K562 (cell line): ENCODE results near the gene SDF4. TPM values are rescaled to one million over a fixed set of nuclear protein-coding genes. Genes with fewer than 3 reads are reported as not detected.

Experiments
- ATAC-seq: fragments of 200-7000 bp; cut with Tn5 transposase; 3 replicates; pipeline ENCODE4 v1.9.1; 2020; ENCODE audit warnings: moderate library complexity
- BruUV-seq: library from RNA; stranded (reverse); fragments of 400-500 nt; replicated peaks from 2 replicates; lab custom pipeline; 2021; lab: Mats Ljungman, UMichigan
- CTCF ChIA-PET: fragments of 300-600 bp; formaldehyde crosslinking; extraction: SDS; loops from one replicate; lab custom pipeline; 2021; ENCODE audit warnings: low intra/inter-chr PET ratio; lab: Yijun Ruan, JAX
- POLR2A ChIA-PET: fragments of 300-600, 350-650 bp; sonication (Branson Sonifier 250); formaldehyde crosslinking; extraction: SDS; loops from one replicate; lab custom pipeline; 2021; ENCODE audit warnings: antibody characterized with exemption, inconsistent platforms; lab: Yijun Ruan, JAX
- DNase-seq, 4 experiments: peaks; one replicate each; pipeline versions ENCODE4 v3.0.0 to v3.0.0-alpha.2; 2011 to 2018; ENCODE audit warnings: low spot score in 3 of 4, mixed read lengths in 3 of 4; ENCODE audit errors: extremely low read depth in 1 of 4
- FAIRE-seq: peaks from 2 replicates; lab custom pipeline; 2011; peaks lifted over from hg19 to GRCh38; lab: Jason Lieb, UNC
- H2AFZ ChIP-seq: 2 replicates; pipeline ENCODE4 v1.6.0; 2011; ENCODE audit warnings: low read depth, low read length, control low read depth, inconsistent platforms
- H3K27ac ChIP-seq: fragments of 200-600 bp; 3 replicates; pipeline ENCODE4 v1.8.0; 2011; ENCODE audit warnings: low read depth, mild to moderate bottlenecking, control low read depth, inconsistent platforms, low read length, moderate library complexity, mixed read lengths; ENCODE audit errors: extremely low read depth
- H3K27me3 ChIP-seq, 2 experiments: fragments of 300-600 bp in 1 of 2; 2 replicates in 1 of 2; 3 replicates in 1 of 2; pipeline versions ENCODE4 v1.6.0 to v1.8.0; 2011; ENCODE audit warnings: inconsistent platforms in 2 of 2, low read length in 2 of 2, mild to moderate bottlenecking in 1 of 2, mixed read lengths in 1 of 2, moderate library complexity in 1 of 2; ENCODE audit not compliant: control insufficient read depth in 2 of 2, insufficient read depth in 2 of 2
- H3K36me3 ChIP-seq: fragments of 300-600 bp; 3 replicates; pipeline ENCODE4 v1.8.0; 2011; ENCODE audit warnings: mild to moderate bottlenecking, low read length, inconsistent platforms; ENCODE audit not compliant: control insufficient read depth, insufficient read depth
- H3K4me1 ChIP-seq, 2 experiments: fragments of 200-600 bp in 1 of 2; replicated peaks in 1 of 2; 2 replicates in 1 of 2; 3 replicates in 1 of 2; pipeline versions ENCODE4 v1.5.1 to v1.8.0; 2011; ENCODE audit warnings: inconsistent platforms in 2 of 2, low read length in 2 of 2, mild to moderate bottlenecking in 1 of 2, mixed read lengths in 1 of 2, moderate library complexity in 1 of 2; ENCODE audit not compliant: control insufficient read depth in 2 of 2, insufficient read depth in 2 of 2
- H3K4me2 ChIP-seq: 2 replicates; pipeline ENCODE4 v1.6.1; 2011; ENCODE audit warnings: low read length, control low read depth, inconsistent platforms, mixed read lengths; ENCODE audit not compliant: insufficient read depth
- H3K4me3 ChIP-seq: fragments of 200-600 bp; sonication (generic), shearing (Covaris generic); 2 replicates; pipeline ENCODE4 v1.5.1; 2016; ENCODE audit warnings: control low read depth, inconsistent platforms
- H3K79me2 ChIP-seq: fragments of 200-600 bp; 3 replicates; pipeline ENCODE4 v1.8.0; 2011; ENCODE audit warnings: low read length, inconsistent platforms; ENCODE audit not compliant: control insufficient read depth, insufficient read depth
- H3K9ac ChIP-seq, 2 experiments: 2 replicates each; pipeline versions ENCODE4 v1.6.0 to v1.6.1; 2011; ENCODE audit warnings: low read depth in 2 of 2, low read length in 2 of 2, control low read depth in 1 of 2, inconsistent platforms in 1 of 2, mild to moderate bottlenecking in 1 of 2, mixed read lengths in 1 of 2; ENCODE audit not compliant: insufficient read depth in 1 of 2
- H3K9me1 ChIP-seq: one replicate; pipeline ENCODE4 v1.6.0; 2011; ENCODE audit warnings: inconsistent platforms, mild to moderate bottlenecking, low read length, moderate library complexity; ENCODE audit not compliant: control insufficient read depth, insufficient read depth
- H3K9me3 ChIP-seq: replicated peaks from 2 replicates; pipeline ENCODE4 v1.5.1; 2011; ENCODE audit warnings: low read depth, low read length, inconsistent platforms; ENCODE audit not compliant: control insufficient read depth, insufficient read depth
- H4K20me1 ChIP-seq: replicated peaks from 2 replicates; pipeline ENCODE4 v1.6.1; 2011; ENCODE audit warnings: low read length, inconsistent platforms, mixed read lengths; ENCODE audit not compliant: control insufficient read depth, insufficient read depth
- BHLHE40 ChIP-seq: IDR thresholded peaks from 2 replicates; pipeline ENCODE4 v1.6.1; 2011; ENCODE audit warnings: low read length, improper control_type of control experiment
- HLTF ChIP-seq: fragments of 450-650 bp; IDR thresholded peaks from 2 replicates; pipeline ENCODE4 v1.6.1; 2016
- HNRNPL ChIP-seq: fragments of 200-400 bp; formaldehyde crosslinking; IDR thresholded peaks from 2 replicates; pipeline ENCODE4 v1.6.1; 2017; ENCODE audit warnings: low read depth, mild to moderate bottlenecking, low read length
- KLF13 ChIP-seq: fragments of 450-650 bp; IDR thresholded peaks from 2 replicates; pipeline ENCODE4 v1.6.1; 2016; ENCODE audit warnings: missing genetic modification characterization, low read depth, mild to moderate bottlenecking, missing compliant biosample characterization, moderate library complexity, borderline replicate concordance
- MCM2 ChIP-seq: fragments of 450-650 bp; IDR thresholded peaks from 2 replicates; pipeline ENCODE4 v1.6.1; 2017; ENCODE audit warnings: low read depth, mild to moderate bottlenecking
- MTF1 ChIP-seq: fragments of 250-450 bp; sonication (Bioruptor Pico); IDR thresholded peaks from 2 replicates; pipeline ENCODE4 v1.9.0; 2021; ENCODE audit warnings: moderate library complexity, mild to moderate bottlenecking, inconsistent platforms, borderline replicate concordance
- NONO ChIP-seq, 2 experiments: fragments of 200-400 bp in 1 of 2; fragments of 450-650 bp in 1 of 2; formaldehyde crosslinking in 1 of 2; IDR thresholded peaks; 2 replicates each; pipeline ENCODE4 v1.6.1; 2017; ENCODE audit warnings: low read depth in 2 of 2, mild to moderate bottlenecking in 2 of 2, moderate library complexity in 2 of 2, low read length in 1 of 2
- RB1 ChIP-seq: fragments of 450-650 bp; IDR thresholded peaks from 2 replicates; pipeline ENCODE4 v1.6.1; 2017; ENCODE audit warnings: low read depth, mild to moderate bottlenecking
- SNIP1 ChIP-seq: fragments of 450-650 bp; IDR thresholded peaks from 2 replicates; pipeline ENCODE4 v1.7.1; 2017; ENCODE audit warnings: low read depth, mild to moderate bottlenecking
- TBL1XR1 ChIP-seq, 2 experiments: IDR thresholded peaks; 2 replicates each; pipeline ENCODE4 v1.6.1; 2012; ENCODE audit warnings: improper control_type of control experiment in 2 of 2, low read length in 2 of 2, mild to moderate bottlenecking in 1 of 2
- THRAP3 ChIP-seq: fragments of 450-650 bp; IDR thresholded peaks from 2 replicates; pipeline ENCODE4 v1.6.1; 2016; ENCODE audit warnings: mild to moderate bottlenecking, inconsistent platforms, borderline replicate concordance
- ZNF232 ChIP-seq: sonication (generic); formaldehyde crosslinking; IDR thresholded peaks from 2 replicates; pipeline ENCODE4 v1.8.0; 2022; ENCODE audit warnings: mild to moderate bottlenecking, missing genetic modification reagents
- ZNF41 ChIP-seq: fragments of 250-450 bp; sonication (Bioruptor Pico); conservative IDR thresholded peaks from 2 replicates; pipeline ENCODE4 v1.4.0; 2020; ENCODE audit warnings: mild to moderate bottlenecking
- ZNF586 ChIP-seq: fragments of 450-650 bp; formaldehyde crosslinking; conservative IDR thresholded peaks from 2 replicates; pipeline ENCODE4 v1.4.0; 2020; ENCODE audit warnings: mild to moderate bottlenecking, moderate library complexity
- ZNF75A ChIP-seq: fragments of 450-650 bp; formaldehyde crosslinking; IDR thresholded peaks from 2 replicates; pipeline ENCODE4 v1.4.0; 2020; ENCODE audit warnings: mild to moderate bottlenecking
- WGBS: fragments of 100-300 bp; shearing (Covaris generic); methylation state at CpG from one replicate; pipeline ENCODE4 v1.1.6; 2016; ENCODE audit warnings: low coverage, mixed read lengths; ENCODE audit not compliant: insufficient coverage; ENCODE audit errors: missing lambda C conversion rate; 5-methylcytosine and 5-hydroxymethylcytosine counted together
- in situ Hi-C: fragments of 300-500 bp; cut with MboI; formaldehyde crosslinking; loops from 4 replicates; pipeline ENCODE4 v1.15.0; 2018; ENCODE audit warnings: inconsistent platforms, mixed read lengths
- intact Hi-C: fragments of 100-400 bp; cut with micrococcal nuclease; formaldehyde crosslinking; loops from 2 replicates; pipeline ENCODE4 v1.14.2; 2022
- polyA plus RNA-seq, 8 experiments: library from polyadenylated mRNA; depleted of rRNA in 4 of 8; stranded (reverse) in 5 of 8; unstranded in 3 of 8; fragments of >200 nt; fragmentation: Nextera tagmentation in 2 of 8; fragmentation: Illumina TruSeq in 1 of 8; extraction: Ambion mirVana in 2 of 8; extraction: Trizol in 1 of 8; gene quantifications; 2 replicates each; pipeline versions ENCODE4 v1.2.1 to v1.2.3, GENCODE V29; 2011 to 2014; ENCODE audit warnings: inconsistent platforms in 1 of 8, missing spikeins in 1 of 8
- total RNA-seq, 7 experiments: library from RNA; depleted of rRNA in 6 of 7; stranded (reverse); fragments of >200 nt in 6 of 7; fragmentation: Illumina TruSeq in 2 of 7; extraction: Trizol in 2 of 7; gene quantifications; 2 replicates each; pipeline versions ENCODE4 v1.2.1 to v1.2.3, GENCODE V29; 2011 to 2021; ENCODE audit warnings: low replicate concordance in 1 of 7

The SDF4 gene
- total and polyA plus RNA-seq, 9 of the 15 experiments (the other 6 are each of a cell fraction or from before 2014, with no cell fraction given), result 0.35 to 160 (median 65.2) TPM

- TF ChIP-seq KLF13 (tag), result no peak
- TF ChIP-seq BHLHE40, result no peak
- TF ChIP-seq HNRNPL, result 0 out of 2 replicates have a peak, but pooled peaks have one; percentile 9
- no peak for TF ChIP-seq THRAP3
- no peak for TF ChIP-seq HLTF
- no peak for TF ChIP-seq ZNF232 (CRISPR knock-in tag)
- TF ChIP-seq MTF1 (CRISPR knock-in tag), result no peak
- no peak for TF ChIP-seq ZNF75A (CRISPR knock-in tag)
- TF ChIP-seq TBL1XR1 (IDR thresholded peaks at IDR 0.05; ENCODE audit: low read length in 2 of 2), result no peak
Measured at GRCh38 chr1:1212780-1213344, 18.9 kb downstream of the SDF4 start (continued).

- Histone ChIP-seq H3K4me1 (peaks cover 13 to 92% of the 10 kb centered on the region in 2 experiments; a peak in 4 of 5 replicates), H3K9ac (0 out of 4 replicates have a peak overlapping the region, but pooled peaks of 1 of the 2 experiments have one; percentile 9), H3K79me2 (no peaks in the 10 kb centered on the region), H3K9me1 (no peaks in the 10 kb centered on the region), H3K27me3 (no peaks in the 10 kb centered on the region), H3K4me3 (no peak overlapping the region), H3K27ac (no peak overlapping the region), H3K4me2 (no peak overlapping the region), H3K36me3 (peaks cover 13% of the 10 kb centered on the region; the same call in 2 of the 3 replicates), H3K9me3 (no peaks in the 10 kb centered on the region), H2AFZ (no peak overlapping the region), H4K20me1 (no peaks in the 10 kb centered on the region; the same call in 1 of the 2 replicates)
- TF ChIP-seq ZNF41 (CRISPR knock-in tag), result no peak
- TF ChIP-seq SNIP1, result no peak
- no peak for TF ChIP-seq RB1
- TF ChIP-seq ZNF586, result no peak
- no peak for TF ChIP-seq NONO (IDR thresholded peaks at IDR 0.05; ENCODE audit: low read depth in 2 of 2, low read length in 1 of 2)
- TF ChIP-seq MCM2, result no peak
- no peak for ATAC-seq
- in situ Hi-C loops (no loop called here), intact Hi-C loops (no loop called here)
- WGBS, result 46% methylated on average over 22 of the region's 28 CpGs
- no peak for DNase-seq
- no TSS peak for BruUV-seq
- ChIA-PET CTCF (no interaction called here), POLR2A (interaction anchor here (0.6 kb wide), 1 partner anchor 19 kb away, joined by 3 read pairs; no protein-coding TSS in a partner anchor)
- FAIRE-seq, result no peak
Measured at GRCh38 chr1:1211541-1212441, 20.0 kb downstream of the SDF4 start.
